Ovary (tissue), 9 donors: ENCODE data around the gene RNF208. TPM values are rescaled to one million over a fixed set of nuclear protein-coding genes. Genes with fewer than 3 reads are reported as not detected.

Experiments
- DNase-seq, 5 donors: peaks; one replicate each; pipeline ENCODE4 v3.0.0-alpha.2; 2019 to 2020
- H3K27ac ChIP-seq, 2 donors: fragments of 200-600 bp; one replicate each; pipeline versions ENCODE4 v1.5.1 to v1.8.0; 2019 to 2022
- H3K27me3 ChIP-seq: fragments of 200-600 bp; one replicate; pipeline ENCODE4 v1.8.0; 2022
- H3K36me3 ChIP-seq: fragments of 200-600 bp; sonication (generic); one replicate; pipeline ENCODE4 v1.5.1; 2019
- H3K4me1 ChIP-seq: one replicate; pipeline ENCODE4 v1.8.1; 2013; ENCODE audit warnings: mild to moderate bottlenecking, moderate library complexity; ENCODE audit not compliant: insufficient read depth
- H3K4me3 ChIP-seq: fragments of 200-600 bp; sonication (generic); one replicate; pipeline ENCODE4 v1.5.1; 2017
- H3K9me3 ChIP-seq, 2 donors: fragments of 200-600 bp in 1 of 2; sonication (generic) in 1 of 2; one replicate each; pipeline versions ENCODE4 v1.5.1 to v1.8.1; 2013 to 2019; ENCODE audit warnings: mild to moderate bottlenecking in 1 of 2, moderate library complexity in 1 of 2
- EP300 ChIP-seq: sonication (generic); formaldehyde crosslinking; IDR thresholded peaks from one replicate; pipeline ENCODE4 v1.6.1; 2017; ENCODE audit warnings: antibody characterized with exemption
- POLR2A ChIP-seq: fragments of 450-650 bp; IDR thresholded peaks from one replicate; pipeline ENCODE4 v1.6.1; 2017; ENCODE audit warnings: antibody characterized with exemption, mild to moderate bottlenecking, moderate library complexity
- WGBS, 3 donors: extraction: QIAGEN DNeasy Blood & Tissue Kit in 1 of 3; methylation state at CpG; one replicate each; pipeline versions ENCODE4 v1.1.5 to v1.1.7; 2013 to 2017; 5-methylcytosine and 5-hydroxymethylcytosine counted together
- intact Hi-C, 4 donors: fragments of 100-400 bp; cut with DNase I; formaldehyde crosslinking; loops; one replicate each; pipeline versions ENCODE4 v1.11.0 to v1.15.1; 2022 to 2023
- polyA plus RNA-seq, 2 donors: library from polyadenylated mRNA; stranded (reverse); fragments of 200-250 nt in 1 of 2; fragments of 350-450 nt in 1 of 2; fragmentation: Illumina TruSeq in 1 of 2; extraction: RNeasy Lipid Tissue Mini Kit (QIAGEN cat#74804) in 1 of 2; gene quantifications; one replicate each; pipeline ENCODE4 v1.2.3, GENCODE V29; 2013 to 2014
- total RNA-seq, 7 donors: library from RNA; depleted of rRNA in 2 of 7; stranded (reverse); fragments of >200 nt in 2 of 7; fragmentation: NEBNext Ultra II Directional in 3 of 7; extraction: Animal tissue kit (Norgen Biotek cat#: 25700) in 3 of 7; gene quantifications; one replicate each; pipeline versions ENCODE4 v1.1.0 to v1.2.4, GENCODE V29; 2016 to 2023
- TF ChIP-seq, protein P1 (sequence below), 3 donors: fragments of 450-650 bp in 2 of 3; fragments of 200-600 bp in 1 of 3; IDR thresholded peaks; one replicate each; pipeline versions ENCODE4 v1.5.1 to v1.8.0; 2016 to 2022; ENCODE audit warnings: antibody characterized with exemption in 3 of 3, mild to moderate bottlenecking in 1 of 3
- donor health status: DM: no; HTN: no; CAD: no; lungs with moderate emphysema.
- donor health status: DM: no; HTN: no; CAD: no.
- donor health status: Bipolar disorder and iron deficiency.
- donor health status: DM: yes; HTN: yes; CAD: no.
- donor health status: DM: no; HTN: no; CAD: no.
- donor health status: DM: yes; HTN: yes; CAD: no.

Gene RNF208
- total and polyA plus RNA-seq, 9 donors, result 0.92 to 6.5 (median 3.1) TPM; not detected in 2

DNA sequence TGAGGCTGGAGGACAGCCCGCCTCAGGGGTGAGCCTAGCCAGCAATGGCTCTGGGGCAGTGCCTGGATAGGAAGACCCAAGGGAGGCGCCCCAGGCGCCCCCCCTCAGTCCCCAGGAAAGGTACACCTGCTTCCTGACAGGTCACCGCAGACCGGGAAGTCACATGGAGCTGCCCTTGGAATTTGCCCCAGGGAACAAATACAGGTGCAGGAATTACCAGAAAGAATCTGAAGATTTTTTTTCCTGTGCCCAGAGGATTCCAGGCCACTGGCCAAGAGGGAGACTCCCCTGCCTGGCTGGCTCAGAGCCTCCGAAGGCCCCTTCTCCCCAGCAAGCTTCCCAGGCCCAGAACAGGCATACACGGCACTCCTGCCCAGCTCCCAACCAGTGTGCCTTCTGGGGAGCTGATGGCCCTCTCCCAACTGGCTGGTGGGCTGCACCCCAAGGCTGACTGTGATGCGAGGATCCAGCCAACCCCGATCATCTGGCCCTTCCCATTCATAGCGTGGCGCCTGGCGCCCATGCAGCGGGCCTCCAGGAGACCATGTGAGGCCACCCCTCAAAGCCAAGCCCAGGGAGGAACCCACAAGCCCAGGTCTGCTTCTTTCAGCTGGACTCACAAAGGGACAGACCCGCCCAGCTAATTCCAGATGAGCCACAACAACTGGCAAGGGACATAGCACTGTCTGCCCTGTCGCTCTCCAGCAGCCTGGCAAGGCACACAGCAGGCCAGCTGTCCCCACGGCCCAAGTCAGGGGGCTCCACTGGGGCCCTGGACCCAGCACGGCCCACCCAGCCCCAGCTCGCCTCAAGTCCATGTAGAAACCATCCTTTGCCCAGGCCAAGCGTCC is 23.8 kb downstream of the RNF208 start:
- no peak overlapping the region for H3K4me3 ChIP-seq
- no peak for DNase-seq
- no peaks in the 10 kb centered on the region for H3K9me3 ChIP-seq
- intact Hi-C loops, result no loop called here
- peaks cover 9% of the 10 kb centered on the region for H3K4me1 ChIP-seq
- no peaks in the 10 kb centered on the region for H3K36me3 ChIP-seq
- WGBS, 3 donors, result 73 to 82% (median 79%) methylated on average over 12 to 19 of the region's 19 CpGs
- no peak overlapping the region for H3K27ac ChIP-seq
- no peaks in the 10 kb centered on the region for H3K27me3 ChIP-seq
- TF ChIP-seq EP300 (no peak), POLR2A (no peak)
- TF ChIP-seq, protein P1, sequence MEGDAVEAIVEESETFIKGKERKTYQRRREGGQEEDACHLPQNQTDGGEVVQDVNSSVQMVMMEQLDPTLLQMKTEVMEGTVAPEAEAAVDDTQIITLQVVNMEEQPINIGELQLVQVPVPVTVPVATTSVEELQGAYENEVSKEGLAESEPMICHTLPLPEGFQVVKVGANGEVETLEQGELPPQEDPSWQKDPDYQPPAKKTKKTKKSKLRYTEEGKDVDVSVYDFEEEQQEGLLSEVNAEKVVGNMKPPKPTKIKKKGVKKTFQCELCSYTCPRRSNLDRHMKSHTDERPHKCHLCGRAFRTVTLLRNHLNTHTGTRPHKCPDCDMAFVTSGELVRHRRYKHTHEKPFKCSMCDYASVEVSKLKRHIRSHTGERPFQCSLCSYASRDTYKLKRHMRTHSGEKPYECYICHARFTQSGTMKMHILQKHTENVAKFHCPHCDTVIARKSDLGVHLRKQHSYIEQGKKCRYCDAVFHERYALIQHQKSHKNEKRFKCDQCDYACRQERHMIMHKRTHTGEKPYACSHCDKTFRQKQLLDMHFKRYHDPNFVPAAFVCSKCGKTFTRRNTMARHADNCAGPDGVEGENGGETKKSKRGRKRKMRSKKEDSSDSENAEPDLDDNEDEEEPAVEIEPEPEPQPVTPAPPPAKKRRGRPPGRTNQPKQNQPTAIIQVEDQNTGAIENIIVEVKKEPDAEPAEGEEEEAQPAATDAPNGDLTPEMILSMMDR (IDR thresholded peaks at IDR 0.05), result no peak

DNA sequence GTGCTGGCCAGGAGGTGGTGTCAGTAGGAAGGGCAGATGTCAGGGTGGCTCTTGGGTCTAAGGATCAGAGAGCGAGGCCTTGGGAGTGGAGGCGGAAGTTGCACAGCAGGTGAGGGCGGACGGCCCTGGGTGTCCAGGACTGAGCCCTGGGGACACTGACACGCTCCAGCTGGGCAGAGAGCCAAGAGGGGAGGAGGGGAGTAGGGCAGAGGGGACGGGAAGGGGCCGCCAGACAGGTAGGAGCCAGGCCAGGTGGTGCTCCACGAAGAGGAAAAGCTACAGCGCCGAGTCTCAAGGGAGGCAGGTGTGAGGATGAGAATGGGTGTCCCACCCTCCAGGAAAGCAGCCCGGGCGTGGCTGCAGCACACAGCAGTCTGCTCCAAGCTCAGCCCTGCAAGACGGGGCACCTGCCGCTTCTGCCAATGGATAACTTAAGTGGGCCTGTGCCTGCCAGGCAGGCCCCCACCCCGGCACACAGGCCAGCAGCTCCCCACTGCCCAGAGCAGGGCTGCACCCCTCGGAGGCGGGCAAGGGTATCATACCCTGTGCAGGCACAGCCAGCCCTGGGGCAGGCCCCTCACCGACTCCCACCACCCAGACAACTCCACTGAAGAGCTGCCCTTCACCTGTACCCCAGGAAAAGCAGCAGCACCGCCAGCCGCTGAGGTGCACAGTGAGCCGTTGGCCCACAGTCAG is 26.4 kb downstream of the RNF208 start:
- H3K4me1 ChIP-seq, result peaks cover 9% of the 10 kb centered on the region
- H3K9me3 ChIP-seq, result no peaks in the 10 kb centered on the region
- no peak overlapping the region for H3K27ac ChIP-seq
- TF ChIP-seq EP300, result no peak
- TF ChIP-seq, protein P1 (IDR thresholded peaks at IDR 0.05), result no peak
- TF ChIP-seq POLR2A, result no peak
- no peak overlapping the region for H3K4me3 ChIP-seq
- DNase-seq, result no peak
- no peaks in the 10 kb centered on the region for H3K27me3 ChIP-seq
- 83 to 87% (median 85%) methylated on average over 20 to 21 of the region's 21 CpGs for WGBS, 3 donors
- H3K36me3 ChIP-seq, result no peaks in the 10 kb centered on the region
- intact Hi-C loops, result no loop called here

DNA sequence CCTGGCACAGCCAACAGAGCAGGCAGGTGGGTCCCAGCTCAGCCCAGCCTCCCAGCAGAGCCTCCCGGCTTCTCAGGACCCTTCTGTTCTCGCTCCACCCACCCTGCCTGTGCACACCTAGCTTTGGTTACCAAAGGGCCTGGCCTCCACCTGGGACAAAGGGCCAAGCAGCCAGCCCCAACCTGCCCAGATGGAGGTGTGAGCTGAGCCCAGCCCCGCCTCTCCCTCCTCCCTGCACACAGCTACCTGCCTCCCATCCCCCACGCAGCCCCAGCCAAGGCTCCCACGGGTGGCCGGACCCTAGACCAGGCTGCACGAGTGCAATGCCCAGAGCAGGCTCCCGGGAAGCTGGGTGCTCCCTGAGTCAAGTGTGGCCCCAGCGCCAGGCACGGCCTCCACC is 27.1 kb downstream of the RNF208 start:
- WGBS, 3 donors, result 77 to 81% (median 80%) methylated on average over 10 of the region's 10 CpGs
- DNase-seq, result no peak
- H3K4me1 ChIP-seq, result peaks cover 11% of the 10 kb centered on the region
- intact Hi-C loops, result no loop called here
- no peaks in the 10 kb centered on the region for H3K36me3 ChIP-seq
- H3K9me3 ChIP-seq, result no peaks in the 10 kb centered on the region
- no peak overlapping the region for H3K27ac ChIP-seq
- H3K4me3 ChIP-seq, result no peak overlapping the region
- TF ChIP-seq EP300 (no peak), POLR2A (no peak)
- TF ChIP-seq, protein P1 (IDR thresholded peaks at IDR 0.05), result no peak
- H3K27me3 ChIP-seq, result no peaks in the 10 kb centered on the region

DNA sequence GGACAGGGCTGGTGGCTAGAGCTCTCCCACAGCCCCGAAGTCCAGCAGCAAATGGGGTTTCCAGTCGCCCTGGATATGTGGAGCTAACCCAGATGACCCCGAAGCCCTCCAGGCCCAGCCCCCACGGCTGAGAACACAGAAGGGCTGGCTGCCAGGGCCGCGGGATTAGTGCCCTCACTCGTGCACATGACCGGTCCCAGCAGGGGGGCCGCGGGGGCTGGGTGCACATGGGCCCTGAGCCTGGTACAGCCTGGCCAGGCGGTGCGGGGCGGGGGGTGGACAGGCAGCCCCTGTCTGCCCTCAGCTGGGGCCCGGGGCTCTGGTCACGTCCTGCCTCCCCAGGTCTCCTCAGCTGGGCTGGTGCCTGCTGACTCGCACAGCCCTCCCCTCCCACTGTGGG is 27.7 kb downstream of the RNF208 start:
- DNase-seq, result no peak
- no peak overlapping the region for H3K4me3 ChIP-seq
- no peaks in the 10 kb centered on the region for H3K36me3 ChIP-seq
- intact Hi-C loops, result no loop called here
- no peaks in the 10 kb centered on the region for H3K9me3 ChIP-seq
- no peaks in the 10 kb centered on the region for H3K27me3 ChIP-seq
- peaks cover 13% of the 10 kb centered on the region for H3K4me1 ChIP-seq
- TF ChIP-seq POLR2A (no peak), EP300 (no peak)
- TF ChIP-seq, protein P1 (IDR thresholded peaks at IDR 0.05), result no peak
- WGBS, 3 donors, result 65 to 67% (median 66%) methylated on average over 14 to 16 of the region's 16 CpGs
- H3K27ac ChIP-seq, result no peak overlapping the region
